RWPE2 (cell line): ENCODE data around the gene PDIA6.
"Not testable (repeated sequence)": the region's sequence is repeated elsewhere in the genome, so short reads cannot be mapped to it uniquely, and the experiment has no call there.

Experiments
- ATAC-seq: fragments of 200-7000 bp; cut with Tn5 transposase; 3 replicates; pipeline ENCODE4 v1.9.1; 2021; ENCODE audit warnings: low read depth
- DNase-seq: peaks from one replicate; pipeline ENCODE4 v3.0.0-alpha.2; 2020; ENCODE audit warnings: low spot score
- H3K27ac ChIP-seq: fragments of 450-650 bp; 2 replicates; pipeline ENCODE4 v1.5.1; 2017; ENCODE audit warnings: mild to moderate bottlenecking; ENCODE audit not compliant: poor library complexity, severe bottlenecking
- H3K27me3 ChIP-seq: fragments of 250-450 bp; sonication (Bioruptor Pico); 2 replicates; pipeline ENCODE4 v1.5.1; 2021; ENCODE audit warnings: mild to moderate bottlenecking, moderate library complexity; ENCODE audit not compliant: insufficient read depth, poor library complexity, severe bottlenecking
- H3K36me3 ChIP-seq: fragments of 250-450 bp; sonication (Bioruptor Pico); 2 replicates; pipeline ENCODE4 v1.5.1; 2020; ENCODE audit warnings: low read depth, mild to moderate bottlenecking, moderate library complexity
- H3K4me1 ChIP-seq: fragments of 250-450 bp; sonication (Bioruptor Pico); 2 replicates; pipeline ENCODE4 v1.5.1; 2021; ENCODE audit warnings: mild to moderate bottlenecking, moderate library complexity; ENCODE audit not compliant: insufficient read depth, poor library complexity, severe bottlenecking
- H3K4me3 ChIP-seq: fragments of 250-450 bp; sonication (Bioruptor Pico); 2 replicates; pipeline ENCODE4 v1.5.1; 2021; ENCODE audit warnings: mild to moderate bottlenecking, moderate library complexity; ENCODE audit not compliant: severe bottlenecking
- H3K9me3 ChIP-seq: fragments of 250-450 bp; sonication (Bioruptor Pico); 2 replicates; pipeline ENCODE4 v1.5.1; 2021; ENCODE audit warnings: mild to moderate bottlenecking, moderate library complexity; ENCODE audit not compliant: severe bottlenecking
- TF ChIP-seq, protein P1 (sequence below): fragments of 450-650 bp; IDR thresholded peaks from one replicate; pipeline ENCODE4 v1.5.1; 2017; ENCODE audit warnings: mild to moderate bottlenecking, moderate library complexity; ENCODE audit not compliant: poor library complexity, severe bottlenecking

PDIA6 gene

DNA sequence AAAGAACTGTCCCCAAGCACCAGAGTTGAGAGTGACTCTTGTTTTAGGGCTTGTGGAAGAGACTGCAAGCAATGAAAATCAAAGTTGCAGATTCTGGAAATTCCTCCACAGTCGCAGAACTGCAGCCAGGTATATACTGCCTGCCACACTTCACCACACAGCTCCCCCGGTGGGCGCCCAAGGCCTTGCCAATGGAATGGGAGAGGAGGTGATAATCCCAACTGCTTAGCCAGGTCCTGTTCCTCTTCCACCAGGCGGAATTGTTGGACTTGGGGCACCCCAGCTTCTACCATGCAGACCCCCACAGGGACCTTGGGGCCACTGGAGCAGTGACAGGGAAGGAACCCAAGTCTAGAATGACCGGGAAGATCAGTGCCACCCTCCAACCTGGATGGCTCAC lies 4.8 kb upstream of the PDIA6 start:
- no peaks in the 10 kb centered on the region for H3K9me3 ChIP-seq
- TF ChIP-seq, protein P1, sequence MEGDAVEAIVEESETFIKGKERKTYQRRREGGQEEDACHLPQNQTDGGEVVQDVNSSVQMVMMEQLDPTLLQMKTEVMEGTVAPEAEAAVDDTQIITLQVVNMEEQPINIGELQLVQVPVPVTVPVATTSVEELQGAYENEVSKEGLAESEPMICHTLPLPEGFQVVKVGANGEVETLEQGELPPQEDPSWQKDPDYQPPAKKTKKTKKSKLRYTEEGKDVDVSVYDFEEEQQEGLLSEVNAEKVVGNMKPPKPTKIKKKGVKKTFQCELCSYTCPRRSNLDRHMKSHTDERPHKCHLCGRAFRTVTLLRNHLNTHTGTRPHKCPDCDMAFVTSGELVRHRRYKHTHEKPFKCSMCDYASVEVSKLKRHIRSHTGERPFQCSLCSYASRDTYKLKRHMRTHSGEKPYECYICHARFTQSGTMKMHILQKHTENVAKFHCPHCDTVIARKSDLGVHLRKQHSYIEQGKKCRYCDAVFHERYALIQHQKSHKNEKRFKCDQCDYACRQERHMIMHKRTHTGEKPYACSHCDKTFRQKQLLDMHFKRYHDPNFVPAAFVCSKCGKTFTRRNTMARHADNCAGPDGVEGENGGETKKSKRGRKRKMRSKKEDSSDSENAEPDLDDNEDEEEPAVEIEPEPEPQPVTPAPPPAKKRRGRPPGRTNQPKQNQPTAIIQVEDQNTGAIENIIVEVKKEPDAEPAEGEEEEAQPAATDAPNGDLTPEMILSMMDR = peak; percentile 17
- H3K36me3 ChIP-seq = no peaks in the 10 kb centered on the region
- no peak; the same call in 2 of the 3 replicates for ATAC-seq
- no peak for DNase-seq
- no peak overlapping the region for H3K27ac ChIP-seq
- no peak overlapping the region for H3K4me3 ChIP-seq
- H3K4me1 ChIP-seq = no peaks in the 10 kb centered on the region
- no peaks in the 10 kb centered on the region for H3K27me3 ChIP-seq

DNA sequence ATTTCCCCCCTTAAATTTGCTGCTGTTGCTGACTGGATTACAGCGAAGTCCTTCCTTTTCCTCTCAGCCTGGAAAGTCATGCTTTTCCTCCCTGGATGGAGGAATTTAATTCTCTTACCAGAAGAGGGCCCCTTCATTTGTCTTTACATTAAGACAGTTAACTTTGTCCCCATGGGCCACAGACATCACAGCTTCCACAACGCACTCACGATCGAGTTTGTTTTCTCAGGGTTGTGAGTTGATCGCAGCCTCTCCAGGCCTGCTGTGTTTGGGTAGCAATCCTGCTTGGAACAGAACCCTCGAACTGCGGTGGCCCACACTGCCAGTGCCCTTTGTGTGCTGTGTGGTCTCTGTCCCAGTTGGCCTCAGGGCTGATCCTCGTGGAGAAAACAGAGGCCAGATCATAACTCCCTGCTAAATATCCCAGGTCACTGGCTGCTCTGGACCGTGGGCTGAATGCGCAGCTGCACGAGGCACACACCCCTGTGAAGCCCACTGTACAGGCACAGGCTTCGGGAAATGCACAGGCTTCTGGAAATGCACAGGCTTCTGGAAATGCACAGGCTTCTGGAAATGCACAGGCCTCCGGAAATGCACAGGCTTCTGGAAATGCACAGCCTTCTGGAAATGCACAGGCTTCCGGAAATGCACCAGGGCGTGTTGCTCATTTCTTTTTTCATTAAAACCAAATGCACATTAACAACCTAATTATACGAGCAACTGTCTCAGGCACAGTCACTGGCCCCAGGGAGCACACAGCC lies 2.2 kb upstream of the PDIA6 start:
- H3K27ac ChIP-seq = no peak overlapping the region
- TF ChIP-seq, protein P1 = peak; percentile 9
- no peak for DNase-seq
- H3K27me3 ChIP-seq = no peaks in the 10 kb centered on the region
- H3K36me3 ChIP-seq = peaks cover 23% of the 10 kb centered on the region
- peaks cover 11% of the 10 kb centered on the region for H3K4me1 ChIP-seq
- H3K9me3 ChIP-seq = no peaks in the 10 kb centered on the region
- H3K4me3 ChIP-seq = no peak overlapping the region
- no peak for ATAC-seq

DNA sequence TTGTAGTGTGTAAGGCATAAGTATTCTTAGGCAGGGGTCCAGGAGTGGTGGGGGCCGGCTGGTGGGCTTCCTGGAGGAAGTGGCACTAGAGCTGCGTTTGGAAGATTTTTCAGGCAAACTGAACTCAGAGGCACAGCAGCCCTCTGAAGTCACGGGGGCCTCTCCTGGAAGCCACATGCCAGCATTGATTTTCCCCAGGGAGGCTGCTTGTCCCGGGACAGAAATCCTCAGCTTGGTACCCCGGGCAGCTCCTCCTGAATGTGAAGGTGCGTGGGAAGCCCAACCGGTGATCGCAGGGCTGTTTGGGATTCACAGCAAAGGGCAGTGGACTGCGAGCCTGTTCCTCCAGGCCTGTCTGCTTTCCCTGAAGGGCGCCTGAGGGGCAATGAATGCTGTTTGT lies 1.6 kb upstream of the PDIA6 start:
- DNase-seq = no peak
- Histone ChIP-seq H3K4me1 (peaks cover 13% of the 10 kb centered on the region), H3K27ac (no peak overlapping the region), H3K36me3 (peaks cover 27% of the 10 kb centered on the region), H3K27me3 (no peaks in the 10 kb centered on the region), H3K9me3 (no peaks in the 10 kb centered on the region), H3K4me3 (no peak overlapping the region)
- TF ChIP-seq, protein P1 = no peak
- no peak for ATAC-seq

DNA sequence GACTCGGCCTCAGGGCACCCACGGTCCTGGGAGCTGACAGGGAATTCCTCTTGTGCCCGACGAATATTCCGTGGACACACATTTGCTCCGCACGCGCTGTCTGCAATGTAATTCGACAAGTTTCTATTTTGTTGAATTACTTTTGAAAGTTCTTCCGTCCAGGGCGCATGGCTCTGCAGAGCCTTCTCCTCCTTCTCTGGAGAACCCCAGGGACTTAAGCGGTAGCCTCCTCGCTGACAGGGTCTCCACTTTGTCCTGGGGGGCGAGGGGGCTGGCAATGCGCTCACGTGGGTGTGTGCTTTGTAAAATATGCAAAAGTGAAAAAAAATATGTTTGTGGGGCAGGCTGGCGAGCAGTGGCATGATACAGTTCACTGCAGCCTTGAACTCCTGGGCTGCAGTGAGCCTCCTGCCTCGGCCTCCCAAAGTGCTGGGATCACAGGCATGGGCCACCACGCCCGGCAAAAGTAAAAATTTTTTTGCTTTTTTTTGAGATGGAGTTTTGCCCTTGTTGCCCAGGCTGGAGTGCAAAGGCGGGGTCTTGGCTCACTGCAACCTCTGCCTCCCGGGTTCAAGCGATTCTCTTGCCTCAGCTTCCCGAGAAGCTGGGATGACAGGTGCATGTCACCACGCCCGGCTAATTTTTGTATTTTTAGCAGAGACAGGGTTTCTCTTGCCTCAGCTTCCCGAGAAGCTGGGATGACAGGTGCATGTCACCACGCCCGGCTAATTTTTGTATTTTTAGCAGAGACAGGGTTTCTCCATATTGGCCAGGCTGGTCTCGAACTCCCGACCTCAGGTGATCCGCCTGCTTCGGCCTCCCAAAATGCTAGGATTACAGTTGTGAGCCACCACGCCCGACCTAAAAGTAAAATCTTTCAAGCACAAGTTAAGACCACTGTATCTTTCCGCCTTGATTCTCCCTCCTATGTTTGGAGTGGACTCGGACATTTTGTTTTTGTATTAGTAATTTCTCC lies 866 bp upstream of the PDIA6 start:
- not testable (repeated sequence) for H3K27me3 ChIP-seq, DNase-seq, H3K9me3 ChIP-seq, ATAC-seq
- peaks cover 20% of the 10 kb centered on the region for H3K4me1 ChIP-seq
- peak overlapping the region; percentile 75 for H3K27ac ChIP-seq
- H3K4me3 ChIP-seq = peak overlapping the region; percentile 98
- H3K36me3 ChIP-seq = peaks cover 34% of the 10 kb centered on the region

DNA sequence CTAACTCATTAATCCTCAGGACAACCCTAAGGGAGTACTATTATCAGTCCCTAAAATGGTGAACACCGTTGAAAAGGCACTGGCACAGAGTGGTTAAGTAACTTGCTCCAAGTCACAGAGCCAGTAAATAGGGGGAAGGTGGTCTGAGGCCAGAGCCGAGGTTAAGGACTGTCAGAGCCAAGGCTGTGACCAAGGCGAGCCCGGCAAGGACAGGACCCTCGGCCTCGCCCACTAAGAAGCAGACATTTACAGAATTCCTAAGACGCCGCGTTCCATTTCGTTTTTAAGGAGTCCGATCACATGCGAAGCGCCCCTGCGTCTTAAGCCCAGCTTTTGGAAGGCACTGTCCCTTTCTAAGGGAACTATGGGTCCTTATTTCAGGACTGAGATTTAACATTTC lies 1.1 kb downstream of the PDIA6 start:
- no peaks in the 10 kb centered on the region for H3K27me3 ChIP-seq
- H3K27ac ChIP-seq = peak overlapping the region; percentile 75
- no peaks in the 10 kb centered on the region for H3K9me3 ChIP-seq
- peaks cover 26% of the 10 kb centered on the region for H3K4me1 ChIP-seq
- ATAC-seq (no peak), DNase-seq (no peak)
- H3K36me3 ChIP-seq = peaks cover 53% of the 10 kb centered on the region
- H3K4me3 ChIP-seq = peak overlapping the region; percentile 98
- TF ChIP-seq, protein P1 = no peak
